A673 (cell line): ENCODE results near the gene RORC. TPM values are rescaled to one million over a fixed set of nuclear protein-coding genes. Genes with fewer than 3 reads are reported as not detected.
"Not testable (repeated sequence)": the region's sequence is repeated elsewhere in the genome, so short reads cannot be mapped to it uniquely, and the experiment has no call there.

Experiments
- BruUV-seq: library from RNA; stranded (reverse); fragments of 400-500 nt; replicated peaks from 2 replicates; lab custom pipeline; 2021; lab: Mats Ljungman, UMichigan
- CTCF ChIA-PET: fragments of 300-600 bp; sonication (Branson Sonifier 250); formaldehyde crosslinking; loops from one replicate; lab custom pipeline; 2022; ENCODE audit warnings: antibody characterized with exemption; lab: Charles Lee
- POLR2A ChIA-PET: fragments of 300-600 bp; sonication (Branson Sonifier 250); formaldehyde crosslinking; loops from one replicate; lab custom pipeline; 2022; ENCODE audit warnings: antibody characterized with exemption; ENCODE audit not compliant: low non-redundant PET; lab: Charles Lee
- DNase-seq: peaks from one replicate; pipeline ENCODE4 v3.0.0-alpha.2; 2015; ENCODE audit warnings: low spot score
- H3K27ac ChIP-seq: fragments of 200-600 bp; sonication (generic); 2 replicates; pipeline ENCODE4 v1.5.1; 2016; ENCODE audit warnings: mixed run types, low read depth, mild to moderate bottlenecking, mixed read lengths, antibody characterized with exemption, low read length; ENCODE audit not compliant: poor library complexity, severe bottlenecking
- H3K27me3 ChIP-seq: fragments of 200-600 bp; sonication (generic); replicated peaks from 2 replicates; pipeline ENCODE4 v1.6.1; 2017; ENCODE audit warnings: mixed run types, low read depth, mild to moderate bottlenecking, mixed read lengths, antibody characterized with exemption, low read length; ENCODE audit not compliant: insufficient read depth, poor library complexity
- H3K36me3 ChIP-seq: fragments of 200-600 bp; sonication (generic); 2 replicates; pipeline ENCODE4 v1.6.1; 2016; ENCODE audit warnings: mixed run types, mild to moderate bottlenecking, mixed read lengths, antibody characterized with exemption, low read length; ENCODE audit not compliant: insufficient read depth, poor library complexity, severe bottlenecking
- H3K4me1 ChIP-seq: fragments of 200-600 bp; sonication (generic); 2 replicates; pipeline ENCODE4 v1.6.1; 2017; ENCODE audit warnings: mixed run types, mild to moderate bottlenecking, mixed read lengths, antibody characterized with exemption, low read length; ENCODE audit not compliant: insufficient read depth, poor library complexity, severe bottlenecking
- H3K4me3 ChIP-seq: fragments of 200-600 bp; sonication (generic); 2 replicates; pipeline ENCODE4 v1.5.1; 2016; ENCODE audit warnings: low read depth, mixed run types, mild to moderate bottlenecking, mixed read lengths, low read length; ENCODE audit not compliant: poor library complexity, severe bottlenecking
- H3K9me3 ChIP-seq: fragments of 200-600 bp; sonication (generic); 2 replicates; pipeline ENCODE4 v1.6.1; 2016; ENCODE audit warnings: mixed run types, low read depth, mild to moderate bottlenecking, mixed read lengths, antibody characterized with exemption, low read length; ENCODE audit not compliant: poor library complexity, severe bottlenecking
- EZH2 ChIP-seq: fragments of 200-600 bp; sonication (generic); IDR thresholded peaks from 2 replicates; pipeline ENCODE4 v1.6.1; 2017; ENCODE audit warnings: borderline replicate concordance, low read depth, mild to moderate bottlenecking, mixed read lengths, antibody characterized with exemption, low read length; ENCODE audit not compliant: poor library complexity, severe bottlenecking
- intact Hi-C: fragments of 100-400 bp; cut with micrococcal nuclease; formaldehyde crosslinking; loops from one replicate; pipeline ENCODE4 v1.10.0; 2022; ENCODE audit not compliant: unreplicated experiment
- total RNA-seq: library from RNA; stranded (reverse); gene quantifications from 2 replicates; pipeline ENCODE4 v1.2.3, GENCODE V29; 2021
- TF ChIP-seq, protein P1 (sequence below): fragments of 300-800, 200-600 bp; sonication (generic); conservative IDR thresholded peaks from 2 replicates; pipeline ENCODE4 v1.5.1; 2017; ENCODE audit warnings: low read depth, mild to moderate bottlenecking, antibody characterized with exemption, low read length, moderate library complexity, mixed read lengths

The RORC gene
- total RNA-seq, 1 experiment from 2014 or later, result not detected

DNA sequence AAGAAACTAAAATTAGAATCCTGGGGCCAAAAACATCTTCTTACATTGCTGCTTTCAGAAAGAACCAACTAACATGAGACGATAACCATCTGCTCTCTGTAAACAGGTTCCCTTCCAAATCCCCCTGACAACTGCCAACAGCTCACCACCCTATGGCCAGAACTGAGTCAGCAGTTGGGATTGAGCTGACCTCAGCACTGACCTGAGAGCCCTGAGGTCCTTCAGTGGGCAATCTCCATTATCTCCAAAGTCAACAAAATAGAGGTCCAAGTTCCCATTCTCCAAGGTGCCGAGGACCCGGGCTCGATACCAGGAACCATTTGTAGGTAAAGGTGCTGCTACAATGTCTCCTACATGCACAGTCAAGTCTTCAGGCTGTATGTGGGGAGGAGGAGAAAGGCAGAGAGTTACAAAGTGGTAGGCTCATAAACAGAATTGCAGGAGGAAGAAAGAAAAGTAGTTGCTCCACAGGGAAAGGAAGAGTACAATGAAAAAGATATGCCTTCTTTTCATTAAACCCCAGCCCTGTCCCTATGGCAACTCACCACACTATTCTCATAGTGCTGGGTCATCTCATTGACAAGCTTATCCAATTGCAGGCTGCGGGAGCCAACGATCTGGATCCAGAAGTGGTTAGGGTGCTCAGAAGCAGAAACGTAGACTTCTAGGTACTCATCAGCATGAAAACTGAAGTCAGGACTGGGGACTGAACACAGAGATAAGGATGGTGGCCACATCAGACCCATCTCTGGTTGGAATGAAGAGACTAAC, 55.5 kb downstream of the RORC start:
- no peak for TF ChIP-seq EZH2
- Histone ChIP-seq H3K27ac (no peak overlapping the region), H3K36me3 (no peaks in the 10 kb centered on the region), H3K4me3 (no peak overlapping the region), H3K4me1 (no peaks in the 10 kb centered on the region), H3K27me3 (no peaks in the 10 kb centered on the region), H3K9me3 (no peaks in the 10 kb centered on the region)
- DNase-seq, result no peak
- intact Hi-C loops, result no loop called here
- no TSS peak for BruUV-seq
- CTCF ChIA-PET, result no interaction called here
- POLR2A ChIA-PET, result interaction anchor here (0.7 kb wide), 1 partner anchor 74 kb away, joined by 3 read pairs; no protein-coding TSS in a partner anchor

GRCh38 chr1:151774256-151774922, 57.2 kb downstream of the RORC start:
- TF ChIP-seq, protein P1, sequence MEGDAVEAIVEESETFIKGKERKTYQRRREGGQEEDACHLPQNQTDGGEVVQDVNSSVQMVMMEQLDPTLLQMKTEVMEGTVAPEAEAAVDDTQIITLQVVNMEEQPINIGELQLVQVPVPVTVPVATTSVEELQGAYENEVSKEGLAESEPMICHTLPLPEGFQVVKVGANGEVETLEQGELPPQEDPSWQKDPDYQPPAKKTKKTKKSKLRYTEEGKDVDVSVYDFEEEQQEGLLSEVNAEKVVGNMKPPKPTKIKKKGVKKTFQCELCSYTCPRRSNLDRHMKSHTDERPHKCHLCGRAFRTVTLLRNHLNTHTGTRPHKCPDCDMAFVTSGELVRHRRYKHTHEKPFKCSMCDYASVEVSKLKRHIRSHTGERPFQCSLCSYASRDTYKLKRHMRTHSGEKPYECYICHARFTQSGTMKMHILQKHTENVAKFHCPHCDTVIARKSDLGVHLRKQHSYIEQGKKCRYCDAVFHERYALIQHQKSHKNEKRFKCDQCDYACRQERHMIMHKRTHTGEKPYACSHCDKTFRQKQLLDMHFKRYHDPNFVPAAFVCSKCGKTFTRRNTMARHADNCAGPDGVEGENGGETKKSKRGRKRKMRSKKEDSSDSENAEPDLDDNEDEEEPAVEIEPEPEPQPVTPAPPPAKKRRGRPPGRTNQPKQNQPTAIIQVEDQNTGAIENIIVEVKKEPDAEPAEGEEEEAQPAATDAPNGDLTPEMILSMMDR, result no peak
- no peak for TF ChIP-seq EZH2
- CTCF ChIA-PET, result no interaction called here

GRCh38 chr1:151773702-151774101, 57.9 kb downstream of the RORC start:
- intact Hi-C loops, result no loop called here
- H3K4me1 ChIP-seq, result no peaks in the 10 kb centered on the region
- no peak overlapping the region for H3K27ac ChIP-seq
- H3K36me3 ChIP-seq, result no peaks in the 10 kb centered on the region
- TF ChIP-seq, protein P1, result no peak
- no peak for TF ChIP-seq EZH2
- no peaks in the 10 kb centered on the region for H3K9me3 ChIP-seq
- H3K4me3 ChIP-seq, result no peak overlapping the region
- CTCF ChIA-PET, result no interaction called here
- peaks cover 5% of the 10 kb centered on the region for H3K27me3 ChIP-seq
- no TSS peak for BruUV-seq
- DNase-seq, result no peak
- POLR2A ChIA-PET, result no interaction called here

More at GRCh38 chr1:151774256-151774922, 57.2 kb downstream of the RORC start:
- Histone ChIP-seq H3K27me3 (peaks cover 5% of the 10 kb centered on the region), H3K4me1 (no peaks in the 10 kb centered on the region), H3K9me3 (no peaks in the 10 kb centered on the region), H3K36me3 (no peaks in the 10 kb centered on the region), H3K4me3 (no peak overlapping the region), H3K27ac (no peak overlapping the region)
- POLR2A ChIA-PET, result no interaction called here
- BruUV-seq, result no TSS peak
- DNase-seq, result no peak
- intact Hi-C loops, result no loop called here

DNA sequence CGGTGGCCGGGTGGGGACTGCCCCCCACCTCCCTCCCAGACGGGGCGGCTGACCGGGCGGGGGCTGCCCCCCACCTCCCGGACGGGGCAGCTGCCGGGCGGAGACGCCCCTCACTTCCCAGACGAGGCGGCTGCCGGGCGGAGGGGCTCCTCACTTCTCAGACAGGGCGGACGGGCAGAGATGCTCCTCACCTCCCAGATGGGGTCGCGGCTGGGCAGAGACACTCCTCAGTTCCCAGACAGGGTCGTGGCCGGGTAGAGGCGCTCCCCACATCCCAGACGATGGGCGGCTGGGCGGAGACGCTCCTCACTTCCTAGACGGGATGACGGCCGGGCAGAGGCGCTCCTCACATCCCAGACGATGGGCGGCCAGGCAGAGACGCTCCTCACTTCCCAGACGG, 62.3 kb downstream of the RORC start:
- H3K4me1 ChIP-seq, intact Hi-C loops, H3K27ac ChIP-seq, H3K9me3 ChIP-seq, POLR2A ChIA-PET, BruUV-seq, CTCF ChIA-PET, H3K4me3 ChIP-seq, DNase-seq, H3K27me3 ChIP-seq, H3K36me3 ChIP-seq: not testable (repeated sequence)

DNA sequence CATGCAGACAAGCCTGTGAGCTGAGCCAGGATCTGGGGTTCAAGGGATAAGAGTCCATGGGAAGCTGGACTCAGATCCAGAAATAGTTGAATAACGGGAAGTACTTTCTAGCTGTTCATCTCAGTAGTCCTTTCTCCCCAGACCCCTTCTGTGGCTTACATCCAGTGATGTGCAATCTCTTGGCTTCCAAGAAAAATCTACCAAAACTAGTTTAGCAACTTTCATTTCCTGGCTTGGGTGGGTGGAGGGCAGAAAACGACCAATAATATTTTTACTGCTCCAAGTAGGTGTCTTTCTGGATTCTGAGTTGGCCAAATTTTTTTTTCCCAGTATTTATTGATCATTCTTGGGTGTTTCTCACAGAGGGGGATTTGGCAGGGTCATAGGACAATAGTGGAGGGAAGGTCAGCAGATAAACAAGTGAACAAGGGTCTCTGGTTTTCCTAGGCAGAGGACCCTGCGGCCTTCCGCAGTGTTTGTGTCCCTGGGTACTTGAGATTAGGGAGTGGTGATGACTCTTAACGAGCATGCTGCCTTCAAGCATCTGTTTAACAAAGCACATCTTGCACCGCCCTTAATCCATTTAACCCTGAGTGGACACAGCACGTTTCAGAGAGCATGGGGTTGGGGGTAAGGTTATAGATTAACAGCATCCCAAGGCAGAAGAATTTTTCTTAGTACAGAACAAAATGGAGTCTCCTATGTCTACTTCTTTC, 63.1 kb downstream of the RORC start:
- CTCF ChIA-PET, H3K36me3 ChIP-seq, POLR2A ChIA-PET, H3K4me1 ChIP-seq, DNase-seq, H3K27ac ChIP-seq, H3K9me3 ChIP-seq, BruUV-seq, intact Hi-C loops, H3K4me3 ChIP-seq, H3K27me3 ChIP-seq: not testable (repeated sequence)
